Spleen (tissue), 11 donors: Measurements from ENCODE around the gene GRIN2C. TPM values are rescaled to one million over a fixed set of nuclear protein-coding genes. Genes with fewer than 3 reads are reported as not detected.

Experiments used
- DNase-seq: peaks from one replicate; pipeline ENCODE4 v3.0.0-alpha.2; 2020
- H3K27ac ChIP-seq, 8 donors: fragments of 200-600 bp; sonication (generic) in 7 of 8; 1 replicate in 4 of 8; 2 replicates in 4 of 8; pipeline versions ENCODE4 v1.5.0 to v1.8.0; 2016 to 2021; ENCODE audit warnings: inconsistent platforms in 4 of 8, mild to moderate bottlenecking in 4 of 8, moderate library complexity in 1 of 8
- H3K27me3 ChIP-seq, 7 donors: fragments of 200-600 bp; sonication (generic) in 6 of 7; replicated peaks in 1 of 7; 1 replicate in 4 of 7; 2 replicates in 3 of 7; pipeline versions ENCODE4 v1.5.0 to v1.8.0; 2016 to 2021; ENCODE audit warnings: inconsistent platforms in 3 of 7, mild to moderate bottlenecking in 1 of 7
- H3K36me3 ChIP-seq, 6 donors: fragments of 200-600 bp; sonication (generic) in 5 of 6; 1 replicate in 4 of 6; 2 replicates in 2 of 6; pipeline versions ENCODE4 v1.5.0 to v1.8.0; 2016 to 2021; ENCODE audit warnings: inconsistent platforms in 2 of 6
- H3K4me1 ChIP-seq, 6 donors: fragments of 200-600 bp; sonication (generic) in 5 of 6; 1 replicate in 3 of 6; 2 replicates in 3 of 6; pipeline versions ENCODE4 v1.5.0 to v1.8.0; 2016 to 2021; ENCODE audit warnings: inconsistent platforms in 3 of 6
- H3K4me3 ChIP-seq, 8 donors: fragments of 200-600 bp; sonication (generic) in 7 of 8; 1 replicate in 4 of 8; 2 replicates in 4 of 8; pipeline versions ENCODE4 v1.5.0 to v1.8.0; 2016 to 2021; ENCODE audit warnings: inconsistent platforms in 4 of 8, mild to moderate bottlenecking in 4 of 8, moderate library complexity in 2 of 8
- H3K9me3 ChIP-seq, 8 donors: fragments of 200-600 bp; sonication (generic) in 7 of 8; 1 replicate in 4 of 8; 2 replicates in 4 of 8; pipeline versions ENCODE4 v1.5.0 to v1.8.0; 2016 to 2021; ENCODE audit warnings: inconsistent platforms in 4 of 8
- CTCF ChIP-seq, 11 experiments: fragments of 200-600 bp in 7 of 11; fragments of 450-650 bp in 4 of 11; sonication (generic) in 4 of 11; IDR thresholded peaks in 8 of 11; conservative IDR thresholded peaks in 3 of 11; 1 replicate in 7 of 11; 2 replicates in 4 of 11; pipeline versions ENCODE4 v1.4.0 to v1.8.0; 2016 to 2021; ENCODE audit warnings: antibody characterized with exemption in 11 of 11, inconsistent platforms in 4 of 11, mild to moderate bottlenecking in 1 of 11
- POLR2A ChIP-seq, 3 donors: fragments of 450-650 bp; IDR thresholded peaks; one replicate each; pipeline ENCODE4 v1.5.1; 2017; ENCODE audit warnings: antibody characterized with exemption in 3 of 3, mild to moderate bottlenecking in 1 of 3
- POLR2AphosphoS5 ChIP-seq, 3 donors: sonication (generic); formaldehyde crosslinking; IDR thresholded peaks; one replicate each; pipeline ENCODE4 v1.5.1; 2017; ENCODE audit warnings: antibody characterized with exemption in 3 of 3
- WGBS, 5 donors: extraction: QIAGEN DNeasy Blood & Tissue Kit in 3 of 5; methylation state at CpG; one replicate each; pipeline versions ENCODE4 v1.1.5 to v1.1.7; 2013 to 2018; 5-methylcytosine and 5-hydroxymethylcytosine counted together
- intact Hi-C: fragments of 100-400 bp; cut with DNase I; formaldehyde crosslinking; loops from one replicate; pipeline ENCODE4 v1.15.0; 2023; ENCODE audit warnings: low total_unique reads
- polyA plus RNA-seq, 3 donors: library from polyadenylated mRNA; stranded (reverse); fragments of 200-250 nt; gene quantifications; one replicate each; pipeline ENCODE4 v1.2.1, GENCODE V29; 2013
- total RNA-seq, 7 donors: library from RNA; depleted of rRNA in 3 of 7; stranded (reverse); fragments of >200 nt in 3 of 7; fragmentation: NEBNext Ultra II Directional in 4 of 7; extraction: Animal tissue kit (Norgen Biotek cat#: 25700) in 4 of 7; gene quantifications; one replicate each; pipeline versions ENCODE4 v1.1.0 to v1.2.1, GENCODE V29; 2016 to 2021
- donor health status: healthy with polysubstance abuse.
- donor health status: DM: no; HTN: no; CAD: no; lungs with moderate emphysema.
- donor health status: DM: no; HTN: no; CAD: no.
- donor health status: Bipolar disorder and iron deficiency.
- donor health status: healthy.
- donor health status: DM: no; HTN: no; CAD: no.
- donor health status: DM: yes; HTN: yes; CAD: no.

GRIN2C gene
- total and polyA plus RNA-seq, 10 donors = 0.02 to 1.5 (median 0.20) TPM; not detected in 4

GRCh38 chr17:74815067-74815466 is 44.6 kb downstream of the GRIN2C start:
- Histone ChIP-seq H3K27ac (no peak overlapping the region), H3K36me3 (peaks cover 0 to 77% (median 8%) of the 10 kb centered on the region in 6 donors), H3K27me3 (no peaks in the 10 kb centered on the region), H3K4me1 (peaks cover 0 to 43% (median 13%) of the 10 kb centered on the region in 6 donors), H3K9me3 (no peaks in the 10 kb centered on the region), H3K4me3 (no peak overlapping the region)
- no peak for DNase-seq
- intact Hi-C loops = no loop called here
- WGBS, 5 donors = 82 to 89% (median 88%) methylated on average over 7 of the region's 7 CpGs
- TF ChIP-seq CTCF (IDR thresholded peaks at IDR 0.05 in 8 of 11, conservative IDR thresholded peaks at IDR 0.05 in 3 of 11) = no peak
- TF ChIP-seq POLR2A (IDR thresholded peaks at IDR 0.05) = no peak
- no peak for TF ChIP-seq POLR2AphosphoS5 (IDR thresholded peaks at IDR 0.05)

- 83 to 93% (median 85%) methylated on average over 5 of the region's 5 CpGs for WGBS, 5 donors
Observed at GRCh38 chr17:74814453-74814852, 45.2 kb downstream of the GRIN2C start.

GRCh38 chr17:74812109-74813009 is 47.3 kb downstream of the GRIN2C start:
- intact Hi-C loops = no loop called here

More at GRCh38 chr17:74814453-74814852, 45.2 kb downstream of the GRIN2C start:
- Histone ChIP-seq H3K27ac (no peak overlapping the region), H3K27me3 (no peaks in the 10 kb centered on the region), H3K4me3 (no peak overlapping the region), H3K4me1 (peaks cover 0 to 49% (median 13%) of the 10 kb centered on the region in 6 donors), H3K36me3 (peaks cover 0 to 77% (median 6%) of the 10 kb centered on the region in 6 donors), H3K9me3 (no peaks in the 10 kb centered on the region)
- intact Hi-C loops = no loop called here
- no peak for DNase-seq
- TF ChIP-seq POLR2A (IDR thresholded peaks at IDR 0.05) (no peak), CTCF (IDR thresholded peaks at IDR 0.05 in 8 of 11, conservative IDR thresholded peaks at IDR 0.05 in 3 of 11) (no peak), POLR2AphosphoS5 (IDR thresholded peaks at IDR 0.05) (no peak)

More at GRCh38 chr17:74812109-74813009, 47.3 kb downstream of the GRIN2C start:
- Histone ChIP-seq H3K9me3 (no peaks in the 10 kb centered on the region), H3K27me3 (no peaks in the 10 kb centered on the region), H3K27ac (no peak overlapping the region), H3K36me3 (peaks cover 0 to 72% (median 4%) of the 10 kb centered on the region in 6 donors), H3K4me1 (peaks cover 0 to 62% (median 13%) of the 10 kb centered on the region in 6 donors), H3K4me3 (no peak overlapping the region)
- TF ChIP-seq POLR2AphosphoS5 (IDR thresholded peaks at IDR 0.05) (no peak), CTCF (IDR thresholded peaks at IDR 0.05 in 8 of 11, conservative IDR thresholded peaks at IDR 0.05 in 3 of 11) (no peak), POLR2A (IDR thresholded peaks at IDR 0.05) (no peak)
- WGBS, 5 donors = 57 to 75% (median 62%) methylated on average over 23 of the region's 23 CpGs
- no peak for DNase-seq
